ENCODE data around the gene FLAD1.
A peak's percentile ranks its signal among the peaks of the same experiment; 100 is the strongest.

Gene FLAD1

DNA sequence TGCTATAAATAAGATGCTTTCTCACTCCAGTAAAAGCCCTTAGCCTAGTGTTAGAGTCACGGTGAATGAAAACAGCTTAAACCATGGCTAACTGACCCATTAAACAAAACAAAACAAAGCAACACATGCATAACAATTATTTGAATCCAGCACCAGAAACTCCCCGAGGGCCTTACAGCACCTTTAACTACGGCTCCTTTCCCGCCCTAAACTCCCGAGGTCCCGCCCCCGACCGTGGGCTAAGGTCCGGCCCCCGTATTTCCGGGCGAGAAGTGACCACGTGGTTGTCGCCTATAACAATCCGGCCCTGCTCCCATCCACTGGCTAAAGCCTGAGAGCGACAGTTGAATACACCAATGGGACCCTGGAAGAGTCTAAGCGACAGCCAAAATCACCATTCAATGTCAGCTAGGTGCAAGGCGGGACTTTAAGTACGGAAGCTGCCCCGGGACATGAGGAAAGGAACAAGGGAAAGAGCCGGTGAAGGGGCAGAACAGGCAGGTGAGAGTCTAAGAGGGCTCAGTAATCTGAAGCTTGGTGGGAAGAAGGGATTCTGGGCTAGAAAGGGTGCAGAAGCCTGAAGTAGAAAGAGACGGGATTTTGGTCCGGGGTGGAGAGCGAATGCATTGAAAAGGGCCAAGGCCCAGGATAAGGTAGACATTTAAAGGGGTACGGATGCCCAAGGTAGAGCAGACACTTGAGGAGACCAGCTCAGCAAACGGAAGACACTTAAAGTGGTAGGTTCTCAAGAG lies at the start of gene FLAD1:
TSS of gene FLAD1 (plus strand) at position 448 of the 752 bp plus-strand sequence. CDS start 351 bp downstream, outside the sequence.
- DNase-seq = peak; percentile 60 to 99 (median 95)

DNA sequence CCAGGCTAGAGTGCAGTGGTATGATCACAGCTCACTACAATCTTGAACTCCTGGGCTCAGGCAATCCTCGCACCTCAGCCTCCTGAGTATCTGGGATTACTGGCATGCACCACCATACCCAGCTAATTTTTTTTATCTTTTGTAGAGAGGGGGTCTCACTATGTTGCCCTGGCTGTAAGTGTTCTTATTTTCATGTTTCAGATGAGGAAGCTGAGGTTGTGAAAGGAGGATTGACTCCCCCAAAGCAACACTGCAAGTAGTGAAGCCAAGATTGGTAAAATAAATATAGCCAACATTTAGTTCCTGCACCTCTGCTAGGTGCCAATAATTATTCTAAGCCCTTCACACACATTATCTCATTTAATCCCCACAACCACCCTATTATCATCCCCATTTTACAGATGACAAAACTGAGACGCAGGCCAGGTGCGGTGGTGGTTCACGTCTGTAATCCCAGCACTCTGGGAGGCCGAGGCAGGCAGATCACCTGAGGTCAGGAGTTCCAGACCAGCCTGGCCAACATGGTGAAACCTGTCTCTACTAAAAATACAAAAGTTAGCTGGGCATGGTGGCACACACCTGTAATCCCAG lies 48.7 kb upstream of the FLAD1 start:
- no peak for DNase-seq

DNA sequence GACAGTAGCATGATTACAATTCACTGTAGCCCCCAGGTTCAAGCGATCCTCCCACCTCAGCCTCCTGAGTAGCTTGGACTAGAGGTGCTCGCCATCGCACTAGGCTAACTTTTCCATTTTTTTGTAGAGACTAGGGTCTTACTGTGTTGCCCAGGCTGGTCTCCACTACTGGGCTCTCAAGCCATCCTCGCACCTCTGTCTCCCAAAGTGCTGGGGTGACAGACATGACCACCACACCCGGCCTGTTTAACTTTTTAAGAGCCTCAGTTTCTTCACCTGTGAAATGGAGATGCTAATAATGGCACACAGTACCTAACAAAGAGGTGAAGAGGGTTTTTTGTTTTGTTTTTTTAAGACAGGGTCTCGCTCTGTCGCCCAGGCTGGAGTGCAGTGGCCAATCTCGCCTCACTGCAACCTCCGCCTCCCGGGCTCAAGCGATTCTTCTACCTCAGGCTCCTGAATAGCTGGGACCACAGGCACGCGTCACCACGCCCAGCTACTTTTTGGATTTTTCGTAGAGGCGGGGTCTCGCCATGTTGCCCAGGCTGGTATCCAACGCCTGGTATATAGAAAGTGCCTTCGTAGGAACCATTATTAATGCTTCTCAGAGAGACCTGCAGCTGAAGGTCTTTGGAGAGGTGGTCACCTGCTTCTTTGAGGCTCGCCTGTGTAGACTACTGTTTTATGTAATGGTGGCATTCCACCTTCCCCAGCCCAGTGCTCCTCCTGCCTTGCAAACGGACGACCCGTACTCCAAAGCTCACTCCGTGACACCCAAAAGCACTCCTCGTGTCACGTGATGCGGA lies 47.2 kb upstream of the FLAD1 start:
- DNase-seq = no peak

DNA sequence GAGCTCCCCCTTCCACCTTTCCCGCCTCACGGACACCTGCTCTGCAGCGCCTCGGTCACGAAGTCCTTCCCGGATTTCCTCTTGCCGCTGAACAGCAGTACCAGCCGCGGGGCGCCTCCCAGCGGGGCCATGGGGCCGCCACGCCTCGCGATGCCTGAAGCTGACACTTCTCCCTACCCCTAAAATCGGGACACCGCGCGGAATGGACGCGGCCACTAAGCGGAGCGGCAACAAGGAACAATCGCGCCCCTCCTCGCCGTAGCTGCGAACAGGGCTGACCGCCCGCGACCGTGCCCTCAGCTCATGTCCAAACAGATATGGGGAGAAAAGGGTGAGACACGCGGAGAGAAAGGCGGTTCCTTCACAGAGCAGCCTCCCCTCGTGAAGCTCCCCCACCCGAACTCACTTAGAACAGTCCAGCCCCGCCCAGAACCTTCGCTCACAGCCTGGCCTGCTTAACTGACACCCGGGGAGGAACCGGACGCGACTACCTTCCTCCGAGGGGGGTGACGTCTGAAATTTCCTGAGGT lies 46.5 kb upstream of the FLAD1 start, which contains the start of gene PMVK:
TSS of gene PMVK (minus strand) at position 165 of the 530 bp plus-strand sequence. CDS start at position 131, 34 bp downstream.
- DNase-seq = peak; percentile 81 to 99 (median 95)

DNA sequence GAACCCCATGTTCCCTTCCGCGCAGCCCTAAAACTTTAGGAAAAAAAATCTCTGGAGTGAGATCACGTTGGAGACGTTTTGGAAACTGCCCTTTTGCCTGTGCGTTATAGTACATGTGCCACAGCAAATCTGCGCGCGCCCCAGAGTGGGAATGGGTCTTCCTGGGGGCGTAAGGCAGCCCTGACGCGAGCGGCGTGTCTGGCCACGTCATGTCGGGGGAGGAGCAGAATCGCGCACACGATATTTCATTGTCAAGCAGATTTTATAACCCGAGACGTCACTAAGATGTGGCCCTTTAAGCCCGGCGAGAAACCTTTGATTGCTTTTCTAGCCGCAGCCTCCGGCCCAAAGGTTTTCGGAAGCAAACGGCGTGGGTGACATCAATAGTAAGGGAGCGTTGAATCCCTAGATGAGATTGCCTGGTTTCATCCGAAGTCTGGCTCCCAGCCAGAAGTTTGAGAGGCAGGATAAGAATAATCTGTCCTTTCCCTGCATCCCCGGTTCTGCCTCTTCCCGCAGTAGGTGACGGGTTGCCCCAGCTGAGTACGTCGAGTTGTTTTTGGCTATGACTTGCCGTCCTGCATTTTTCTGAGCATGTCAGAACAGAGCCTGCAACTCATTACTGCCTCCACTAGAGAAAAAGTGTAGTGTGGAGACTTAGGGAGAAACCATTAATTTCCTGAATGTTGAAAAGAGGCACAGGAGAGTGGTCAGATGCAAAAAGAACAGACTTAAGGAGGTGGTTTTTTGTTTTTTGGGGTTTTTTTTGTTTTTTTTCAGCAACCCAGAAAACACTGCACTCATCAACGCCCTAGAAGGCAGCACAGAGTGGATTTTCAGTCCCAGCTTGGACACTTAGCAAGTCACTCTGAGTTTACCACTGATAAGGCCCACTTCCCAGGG lies 45.8 kb upstream of the FLAD1 start:
- peak; percentile 50 to 99 (median 94) for DNase-seq

DNA sequence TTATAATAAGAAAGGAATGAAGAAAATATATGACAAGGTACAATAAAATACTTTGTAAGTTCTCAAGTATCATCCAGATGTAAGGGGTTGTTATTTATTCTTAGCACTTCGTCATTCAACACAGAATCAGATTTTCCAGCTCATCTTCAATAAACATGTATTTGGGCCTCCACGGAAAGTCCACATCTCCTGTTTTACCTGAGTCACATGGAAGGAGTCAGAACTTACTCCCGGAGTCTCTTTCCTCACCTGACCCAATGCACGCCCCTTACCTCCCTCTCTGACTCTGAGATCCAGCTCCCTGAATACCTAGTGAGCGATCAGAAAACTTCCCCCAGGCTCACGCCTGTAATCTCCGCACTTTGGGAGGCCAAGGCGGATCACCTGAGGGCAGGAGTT lies 45.2 kb upstream of the FLAD1 start:
- DNase-seq = no peak

DNA sequence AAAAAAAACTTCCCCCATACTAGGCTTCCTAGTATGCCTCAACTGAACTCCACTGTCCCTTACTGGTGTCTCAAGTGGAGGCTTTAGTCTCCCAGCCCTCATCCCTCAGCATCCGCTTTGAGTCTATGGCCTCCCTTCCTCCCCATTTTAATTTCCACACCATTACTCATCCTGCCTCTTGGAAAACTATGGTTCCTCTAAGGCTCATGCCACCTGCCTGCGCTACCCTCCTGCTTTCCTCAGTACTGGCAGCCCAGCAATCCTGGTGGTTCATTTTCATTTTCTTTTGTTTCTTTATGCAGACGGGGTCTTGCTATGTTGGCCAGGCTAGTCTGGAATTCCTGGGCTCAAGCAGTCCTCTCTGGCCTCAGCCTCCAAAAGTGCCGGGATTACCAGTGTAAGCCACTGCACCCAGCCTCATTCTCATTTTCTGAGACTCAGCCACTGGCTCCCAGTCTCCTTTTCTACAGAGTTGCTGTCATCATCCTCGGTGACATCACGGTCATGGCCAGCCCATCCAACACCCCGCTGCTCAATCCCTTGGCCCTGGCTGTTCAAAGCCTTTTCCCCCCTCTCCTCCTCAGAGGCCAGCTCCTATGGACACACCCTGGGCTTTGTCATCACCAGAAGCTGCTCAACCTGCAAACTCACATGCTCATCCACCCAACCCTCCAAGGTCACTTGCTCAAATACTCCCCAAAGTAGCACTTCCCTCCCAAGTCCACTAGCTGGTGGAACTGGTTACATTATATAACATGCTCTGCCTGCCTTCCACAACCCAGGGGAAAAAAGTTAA lies 44.3 kb upstream of the FLAD1 start:
- DNase-seq = no peak

DNA sequence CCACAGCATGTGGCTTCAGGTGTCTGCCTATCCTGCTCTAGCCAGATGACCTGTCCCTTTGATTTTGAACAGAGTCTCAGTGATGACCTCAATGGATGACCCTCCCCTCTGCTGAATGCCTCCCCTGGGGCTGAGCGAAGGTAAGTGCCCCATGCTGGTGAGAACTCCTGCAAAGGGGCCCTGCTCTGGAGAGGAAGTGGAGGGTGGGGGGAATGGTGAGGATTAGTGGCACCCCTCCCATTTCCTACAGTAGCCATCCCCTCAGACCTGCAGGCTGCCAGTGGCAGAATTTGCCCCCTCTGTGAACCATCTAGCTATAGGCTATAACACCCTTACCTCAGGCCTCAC lies 43.0 kb upstream of the FLAD1 start:
- no peak for DNase-seq

DNA sequence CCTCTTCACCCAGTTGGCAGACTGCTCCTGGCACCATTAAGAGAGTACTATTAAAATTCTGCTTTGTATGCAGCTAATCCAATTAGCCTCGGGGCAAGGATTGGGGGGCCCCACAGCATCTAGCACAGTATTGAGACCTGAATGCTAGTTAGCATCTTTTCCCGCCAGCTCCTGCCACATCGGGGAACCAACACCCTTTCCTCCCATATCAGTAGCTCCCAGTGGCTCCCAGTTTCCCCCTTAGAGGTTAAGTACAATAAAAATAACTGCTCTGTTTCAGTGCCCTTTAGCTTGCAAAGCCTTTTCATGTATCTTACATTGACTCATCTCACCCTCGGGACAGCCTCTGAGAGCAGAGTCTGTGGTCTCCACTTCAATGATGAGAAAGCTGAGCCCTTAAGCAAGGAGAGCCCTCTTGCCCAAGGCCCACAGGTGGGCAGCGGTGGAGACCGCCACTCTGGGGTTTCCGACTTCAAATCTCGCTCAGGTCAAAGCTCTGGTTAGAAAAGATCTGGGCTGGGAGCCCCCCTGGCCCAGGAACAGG lies 42.4 kb upstream of the FLAD1 start:
- peak in 13 of 58 donors; percentile 6 to 59 (median 19) for DNase-seq

DNA sequence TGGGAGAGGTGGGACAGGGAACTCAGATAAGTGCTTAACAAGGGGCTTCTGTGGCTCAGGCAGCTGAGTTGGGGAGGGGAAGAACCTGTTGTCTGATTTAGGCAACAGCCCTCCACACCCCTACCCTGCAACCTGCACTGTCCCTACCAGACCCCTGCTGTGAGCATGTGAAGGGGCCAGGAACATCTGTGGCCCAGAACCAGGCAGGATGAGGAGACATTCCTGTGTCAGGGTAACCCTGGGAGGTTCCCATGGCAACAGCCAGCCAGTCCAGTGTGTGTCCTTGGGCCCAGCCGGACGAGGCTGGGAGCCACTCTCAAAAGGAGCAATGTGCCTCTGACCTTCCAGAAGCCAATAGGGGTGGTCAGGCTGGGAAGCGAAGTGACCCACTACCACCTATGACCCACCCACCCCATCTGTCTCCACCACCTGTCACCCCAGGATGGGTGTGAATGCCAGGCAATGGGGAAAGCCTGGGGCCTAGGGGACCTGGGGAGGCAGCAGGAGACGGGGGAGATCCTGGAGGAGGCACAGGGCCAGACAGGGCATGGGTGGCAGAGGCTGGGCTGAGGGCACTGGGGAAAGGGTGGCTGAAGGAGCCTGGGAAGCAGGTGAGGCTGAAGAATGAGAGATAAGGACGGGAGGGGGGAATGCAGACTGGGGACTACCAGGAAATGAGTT lies 41.7 kb upstream of the FLAD1 start:
- peak in 20 of 58 donors; percentile 3 to 54 (median 22) for DNase-seq

DNA sequence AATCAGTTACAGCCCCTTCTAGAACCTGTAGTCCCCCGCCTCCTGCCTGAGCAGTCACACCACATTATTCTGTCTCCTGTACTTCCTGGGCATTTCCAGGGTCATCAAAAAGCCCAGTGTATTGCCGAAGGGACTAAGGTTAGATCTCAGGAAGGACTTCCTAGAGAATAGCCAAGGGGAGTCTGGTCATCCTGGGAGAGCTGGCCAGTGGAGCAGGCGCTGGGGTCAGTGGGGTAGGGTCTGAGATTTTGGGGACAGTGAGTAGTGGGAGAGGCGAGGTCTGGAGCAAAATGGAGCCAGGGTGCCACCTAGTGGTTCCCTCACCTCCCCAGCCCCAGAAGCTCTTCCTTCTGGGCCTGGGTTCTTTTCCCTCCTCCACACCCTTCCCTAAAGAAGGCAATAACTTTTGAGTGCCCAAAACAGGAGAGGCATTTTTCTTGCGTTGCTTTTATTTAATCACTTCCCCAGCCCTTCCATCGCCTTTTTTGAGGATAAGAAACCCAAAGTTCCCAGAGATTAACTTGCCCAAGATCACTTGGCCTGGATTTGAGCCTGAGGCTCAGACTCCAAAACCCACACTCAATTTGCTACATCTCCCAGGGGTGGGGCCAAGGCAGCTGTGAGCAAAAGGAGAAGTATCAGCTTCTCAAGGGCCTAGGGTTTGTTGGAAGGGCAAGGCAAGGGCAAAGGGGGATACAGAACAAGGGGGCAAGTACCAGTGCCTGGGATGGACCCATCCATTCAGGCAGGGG lies 39.3 kb upstream of the FLAD1 start:
- peak in 9 of 58 donors; percentile 5 to 18 (median 11) for DNase-seq

DNA sequence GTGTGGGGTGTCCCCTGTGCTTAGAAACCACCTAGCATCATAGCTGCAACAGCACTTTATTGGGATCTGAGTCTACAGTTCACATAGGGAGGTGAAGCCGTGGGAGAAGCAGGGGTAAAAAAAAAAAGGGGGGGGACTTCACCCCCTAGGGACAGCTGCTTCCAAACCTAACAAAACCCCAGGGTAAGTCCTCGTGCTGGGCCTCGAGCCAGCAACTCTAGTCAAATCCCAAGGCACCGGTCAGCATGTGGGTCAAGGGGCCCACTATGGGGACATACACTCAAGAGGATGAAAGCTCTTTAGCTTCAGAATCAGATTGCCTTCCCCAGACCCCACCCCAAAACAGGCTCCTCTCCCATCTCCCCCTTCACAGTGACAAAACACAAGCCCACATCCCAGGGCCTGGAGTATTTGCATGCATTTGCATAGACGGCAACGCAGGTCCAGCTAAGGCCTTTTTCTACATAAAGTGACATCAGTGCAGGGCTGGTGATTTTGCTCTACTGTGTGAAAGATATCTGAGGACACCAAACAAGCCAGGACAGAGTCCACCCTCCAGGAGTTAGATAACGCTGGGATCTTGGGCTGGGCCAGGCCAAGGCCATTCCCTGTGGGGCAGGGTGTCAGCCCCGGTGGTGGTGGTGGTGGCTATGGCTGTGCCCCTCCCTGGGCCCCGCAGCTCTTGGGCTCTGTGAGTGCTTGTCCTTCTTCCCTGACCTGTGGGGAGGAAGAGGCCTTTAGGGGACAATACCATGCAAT lies 38.6 kb upstream of the FLAD1 start:
- no peak for DNase-seq

DNA sequence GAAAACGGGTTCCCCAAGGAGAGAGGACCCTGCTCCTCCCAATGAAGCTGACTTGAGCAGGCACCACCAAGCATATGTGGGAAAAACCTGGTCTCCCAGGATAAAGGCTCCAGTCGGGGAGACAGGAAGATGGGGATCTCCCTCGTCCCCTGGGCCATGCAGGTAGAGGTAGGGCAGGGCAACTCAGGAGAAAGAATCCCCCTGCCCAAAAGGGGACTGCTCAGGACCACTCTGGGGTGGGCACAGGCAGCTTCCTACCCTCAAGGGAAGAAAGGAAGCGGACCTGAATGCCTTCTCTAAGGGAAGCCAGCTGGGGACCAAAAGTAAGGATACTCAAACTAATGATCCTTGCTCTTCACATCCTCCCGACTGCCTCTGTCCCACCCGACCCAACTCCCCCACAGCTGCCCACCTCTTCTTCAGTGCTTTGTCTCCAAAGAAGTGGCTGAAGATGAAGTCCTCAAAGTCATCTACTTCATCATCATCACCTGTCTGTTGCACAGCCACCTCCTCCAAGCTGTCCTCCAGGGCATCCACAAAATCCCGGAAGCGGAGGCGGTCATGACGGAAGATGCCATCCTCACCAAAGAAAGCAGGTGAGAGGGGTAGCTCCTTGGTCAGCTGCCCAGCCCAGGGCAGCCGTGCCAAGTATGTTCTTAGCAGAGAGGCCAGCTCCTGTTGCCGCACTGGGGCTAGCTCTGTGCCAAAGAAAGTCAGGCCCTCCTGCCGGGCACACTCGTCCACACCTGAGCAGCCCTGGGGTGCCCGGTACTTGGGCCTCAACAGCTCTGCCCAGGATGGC lies 37.8 kb upstream of the FLAD1 start:
- no peak for DNase-seq

DNA sequence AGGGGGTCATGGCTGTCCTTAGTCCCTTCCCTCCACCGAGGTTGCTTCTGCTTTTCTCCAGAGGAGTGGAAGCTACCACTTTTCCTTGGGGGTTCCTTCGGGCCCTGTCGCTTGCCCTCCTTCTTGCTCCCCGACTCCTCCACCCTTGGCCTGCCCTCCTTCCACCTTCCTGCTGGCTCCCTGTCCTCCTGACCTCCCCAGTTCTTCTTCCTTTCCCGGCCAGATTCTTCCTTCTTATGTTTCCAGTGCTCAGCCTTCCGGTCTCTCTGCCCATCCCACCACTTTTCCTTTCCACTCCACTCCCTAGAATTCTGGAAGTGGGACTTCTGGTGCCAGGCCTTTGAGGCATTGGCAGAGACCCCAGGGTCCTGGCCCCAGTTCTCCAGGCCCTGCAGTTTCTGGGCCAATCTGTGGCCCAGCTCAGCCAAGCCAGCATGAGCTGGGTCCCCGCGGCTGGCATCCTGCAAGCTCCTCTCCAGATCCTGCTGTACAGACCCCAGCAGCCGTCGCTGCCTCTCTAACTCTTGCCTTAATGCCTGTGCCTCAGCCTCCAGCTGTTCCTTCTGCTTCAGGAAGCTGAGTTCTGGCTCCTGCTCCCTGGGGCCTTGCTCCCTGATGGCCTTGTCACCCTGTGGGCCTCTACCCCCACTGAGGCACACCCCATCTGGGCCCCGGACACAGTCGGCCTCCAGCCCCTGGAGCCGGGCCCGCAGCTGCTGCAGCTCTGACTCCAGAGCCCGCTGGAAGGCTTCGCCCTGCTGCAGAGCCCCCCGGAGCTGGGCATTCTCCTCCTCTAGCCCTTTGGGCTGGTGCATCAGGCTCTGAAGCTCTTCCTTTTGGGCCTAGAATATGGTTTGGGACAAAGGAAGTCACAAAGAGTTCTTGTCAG lies 36.9 kb upstream of the FLAD1 start:
- DNase-seq = peak in 31 of 58 donors; percentile 7 to 77 (median 34)

DNA sequence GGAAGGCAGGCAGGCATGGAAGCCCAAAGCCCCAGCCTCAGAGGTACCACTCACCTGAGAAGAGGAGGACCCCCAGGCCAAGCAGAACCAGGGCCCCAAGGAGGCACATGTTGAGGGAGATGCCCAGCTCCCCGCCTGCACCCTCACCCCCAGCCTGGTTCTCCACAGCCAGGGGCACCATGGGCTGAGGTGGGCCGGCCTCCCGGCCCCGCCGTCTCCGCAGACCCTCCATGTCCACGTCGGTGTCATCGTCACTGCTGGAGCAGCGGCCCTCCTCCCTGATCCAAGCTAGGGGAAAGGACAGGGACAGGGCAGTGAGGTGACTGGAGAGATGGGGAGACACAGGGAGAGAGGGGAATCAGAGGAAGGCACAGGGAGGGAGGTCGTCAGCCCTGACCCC lies 35.1 kb upstream of the FLAD1 start:
- DNase-seq = no peak
